ENCODE measurements around the gene SLC6A6. TPM values are rescaled to one million over a fixed set of nuclear protein-coding genes. Genes with fewer than 3 reads are reported as not detected.

SLC6A6 gene
- total RNA-seq, 1 donor from 2014 or later, result 32.9 TPM

GRCh38 chr3:14459787-14460186 is 57.4 kb downstream of the SLC6A6 start:
- Mint-ChIP-seq H3K9me3 (no peaks in the 10 kb centered on the region), H3K36me3 (peaks cover 7% of the 10 kb centered on the region), H3K4me1 (peaks cover 42% of the 10 kb centered on the region), H3K27me3 (ENCODE audit: insufficient read depth, low read depth) (peaks cover 5% of the 10 kb centered on the region), H3K27ac (no peak overlapping the region), H3K4me3 (no peak overlapping the region)
- DNase-seq (ENCODE audit: low spot score), result no peak
- H3K4me3 ChIP-seq, result no peak overlapping the region
- H3K9ac ChIP-seq, result no peak overlapping the region
- H3K9me3 ChIP-seq (ENCODE audit: low read depth), result no peaks in the 10 kb centered on the region
- peaks cover 15% of the 10 kb centered on the region for H3F3A ChIP-seq (ENCODE audit: low read depth)
- no peaks in the 10 kb centered on the region for H3K79me2 ChIP-seq (ENCODE audit: low read depth)
- H3K27ac ChIP-seq, result no peak overlapping the region
- no peaks in the 10 kb centered on the region for H3K36me3 ChIP-seq
- TF ChIP-seq EZH2phosphoT487 (IDR thresholded peaks at IDR 0.05) (no peak), CTCF (IDR thresholded peaks at IDR 0.05) (no peak), EZH2 (IDR thresholded peaks at IDR 0.05) (no peak)
- no peaks in the 10 kb centered on the region for H3K27me3 ChIP-seq
- peaks cover 28% of the 10 kb centered on the region for H3K4me1 ChIP-seq
- H4K20me1 ChIP-seq (ENCODE audit: low read depth), result peaks cover 9% of the 10 kb centered on the region
- no peak overlapping the region for H3K4me2 ChIP-seq
- no peak overlapping the region for H2AFZ ChIP-seq (replicated peaks)

- Histone ChIP-seq H3K27ac (no peak overlapping the region), H3K36me3 (no peaks in the 10 kb centered on the region)
Measured at GRCh38 chr3:14460342-14461005, 58.1 kb downstream of the SLC6A6 start.

GRCh38 chr3:14461006-14461747 is 58.8 kb downstream of the SLC6A6 start:
- Mint-ChIP-seq H3K4me1 (peaks cover 38% of the 10 kb centered on the region), H3K27ac (no peak overlapping the region), H3K27me3 (ENCODE audit: insufficient read depth, low read depth) (peaks cover 7% of the 10 kb centered on the region), H3K4me3 (no peak overlapping the region), H3K36me3 (peaks cover 7% of the 10 kb centered on the region), H3K9me3 (no peaks in the 10 kb centered on the region)
- Histone ChIP-seq H3F3A (ENCODE audit: low read depth) (peaks cover 15% of the 10 kb centered on the region), H3K9ac (no peak overlapping the region), H3K4me3 (no peak overlapping the region), H3K79me2 (ENCODE audit: low read depth) (no peaks in the 10 kb centered on the region), H4K20me1 (ENCODE audit: low read depth) (peaks cover 9% of the 10 kb centered on the region), H3K4me2 (no peak overlapping the region), H3K4me1 (peaks cover 28% of the 10 kb centered on the region), H3K9me3 (ENCODE audit: low read depth) (no peaks in the 10 kb centered on the region), H2AFZ (replicated peaks) (no peak overlapping the region), H3K27ac (no peak overlapping the region), H3K27me3 (no peaks in the 10 kb centered on the region), H3K36me3 (no peaks in the 10 kb centered on the region)
- TF ChIP-seq EZH2 (IDR thresholded peaks at IDR 0.05) (no peak), EZH2phosphoT487 (IDR thresholded peaks at IDR 0.05) (no peak), CTCF (IDR thresholded peaks at IDR 0.05) (no peak)
- DNase-seq (ENCODE audit: low spot score), result no peak

More at GRCh38 chr3:14460342-14461005, 58.1 kb downstream of the SLC6A6 start:
- H3K27me3 ChIP-seq, result no peaks in the 10 kb centered on the region
- Mint-ChIP-seq H3K27ac (peak overlapping the region; percentile 70), H3K4me1 (peaks cover 38% of the 10 kb centered on the region), H3K4me3 (no peak overlapping the region), H3K36me3 (peaks cover 7% of the 10 kb centered on the region), H3K9me3 (no peaks in the 10 kb centered on the region), H3K27me3 (ENCODE audit: insufficient read depth, low read depth) (peaks cover 5% of the 10 kb centered on the region)
- H2AFZ ChIP-seq (replicated peaks), result no peak overlapping the region
- peaks cover 28% of the 10 kb centered on the region for H3K4me1 ChIP-seq
- H3F3A ChIP-seq (ENCODE audit: low read depth), result peaks cover 15% of the 10 kb centered on the region
- H3K9me3 ChIP-seq (ENCODE audit: low read depth), result no peaks in the 10 kb centered on the region
- H3K79me2 ChIP-seq (ENCODE audit: low read depth), result no peaks in the 10 kb centered on the region
- H4K20me1 ChIP-seq (ENCODE audit: low read depth), result peaks cover 9% of the 10 kb centered on the region
- no peak overlapping the region for H3K4me2 ChIP-seq
- no peak overlapping the region for H3K4me3 ChIP-seq
- DNase-seq (ENCODE audit: low spot score), result no peak
- TF ChIP-seq EZH2 (IDR thresholded peaks at IDR 0.05) (no peak), EZH2phosphoT487 (IDR thresholded peaks at IDR 0.05) (no peak), CTCF (IDR thresholded peaks at IDR 0.05) (no peak)
- H3K9ac ChIP-seq, result no peak overlapping the region

Measured in neural progenitor cell (in vitro differentiated cells).